ENCODE measurements around the gene PLXNB1. TPM values are rescaled to one million over a fixed set of nuclear protein-coding genes. Genes with fewer than 3 reads are reported as not detected.

Gene PLXNB1
- total and polyA plus RNA-seq, 4 donors, result 36.0 to 123 (median 86.1) TPM

DNA sequence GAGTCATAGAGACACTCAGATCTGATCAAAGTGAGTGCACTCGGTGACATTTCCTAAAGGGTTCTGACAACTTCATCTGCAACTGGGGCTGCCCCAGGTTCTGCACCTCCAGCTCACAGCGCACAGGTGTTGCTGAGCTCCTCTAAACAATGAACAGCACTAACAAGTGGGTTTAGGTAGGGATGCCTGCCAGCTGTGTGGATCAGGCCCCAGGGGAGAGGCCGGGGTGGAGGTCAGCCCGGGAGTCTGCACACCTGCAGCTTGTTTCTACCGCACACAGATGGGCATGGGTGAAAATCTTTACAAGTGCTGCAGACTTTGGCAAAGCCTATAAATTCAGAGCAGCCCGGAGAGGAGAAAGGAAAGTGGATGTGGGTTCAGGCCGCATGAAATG lies 57.5 kb downstream of the PLXNB1 start:
- Histone ChIP-seq H3K36me3 (ENCODE audit: control insufficient read depth in 4 of 4, insufficient read depth in 4 of 4, low read length in 4 of 4) (no peaks in the 10 kb centered on the region), H3K9me3 (ENCODE audit: control insufficient read depth in 4 of 4, insufficient read depth in 3 of 4, low read length in 3 of 4) (no peaks in the 10 kb centered on the region), H3K4me3 (no peak overlapping the region), H3K9ac (ENCODE audit: insufficient read depth in 1 of 2, low read length in 2 of 2) (no peak overlapping the region), H3K27me3 (ENCODE audit: control insufficient read depth in 3 of 3, insufficient read depth in 3 of 3, low read length in 2 of 3) (no peaks in the 10 kb centered on the region), H3K4me1 (ENCODE audit: control insufficient read depth in 5 of 5, insufficient read depth in 5 of 5, low read length in 5 of 5) (peaks cover 0 to 3% (median 0%) of the 10 kb centered on the region in 5 donors), H3K27ac (ENCODE audit: low read depth in 1 of 2, low read length in 1 of 2) (no peak overlapping the region)
- ATAC-seq (ENCODE audit: insufficient read depth, low FRiP score) (no peak), DNase-seq (no peak)
- TF ChIP-seq CTCF (IDR thresholded peaks at IDR 0.05; ENCODE audit: control extremely low read depth, extremely low read depth), result no peak
- WGBS, 2 donors, result 82 to 85% methylated on average over 7 of the region's 7 CpGs

- ATAC-seq (ENCODE audit: insufficient read depth, low FRiP score), result no peak
- no peaks in the 10 kb centered on the region for H3K36me3 ChIP-seq (ENCODE audit: control insufficient read depth in 4 of 4, insufficient read depth in 4 of 4, low read length in 4 of 4)
- WGBS, 2 donors, result 91 to 95% methylated on average over 11 of the region's 11 CpGs
Measured at GRCh38 chr3:48371651-48372376, 58.1 kb downstream of the PLXNB1 start, which contains the start of gene FBXW12. FBXW12 (plus strand) TSS chr3:48372219; CDS start chr3:48372768, 549 bp downstream.

GRCh38 chr3:48370333-48370713 lies 59.6 kb downstream of the PLXNB1 start:
- Histone ChIP-seq H3K9me3 (ENCODE audit: control insufficient read depth in 4 of 4, insufficient read depth in 3 of 4, low read length in 3 of 4) (no peaks in the 10 kb centered on the region), H3K36me3 (ENCODE audit: control insufficient read depth in 4 of 4, insufficient read depth in 4 of 4, low read length in 4 of 4) (no peaks in the 10 kb centered on the region), H3K4me1 (ENCODE audit: control insufficient read depth in 5 of 5, insufficient read depth in 5 of 5, low read length in 5 of 5) (peaks cover 0 to 3% (median 0%) of the 10 kb centered on the region in 5 donors), H3K27me3 (ENCODE audit: control insufficient read depth in 3 of 3, insufficient read depth in 3 of 3, low read length in 2 of 3) (no peaks in the 10 kb centered on the region), H3K4me3 (no peak overlapping the region), H3K9ac (ENCODE audit: insufficient read depth in 1 of 2, low read length in 2 of 2) (no peak overlapping the region), H3K27ac (ENCODE audit: low read depth in 1 of 2, low read length in 1 of 2) (no peak overlapping the region)
- WGBS, 2 donors, result 80% methylated on average over 7 of the region's 7 CpGs
- ATAC-seq (ENCODE audit: insufficient read depth, low FRiP score) (no peak), DNase-seq (no peak)
- no peak for TF ChIP-seq CTCF (IDR thresholded peaks at IDR 0.05; ENCODE audit: control extremely low read depth, extremely low read depth)

More at GRCh38 chr3:48371651-48372376, 58.1 kb downstream of the PLXNB1 start, which contains the start of gene FBXW12:
- Histone ChIP-seq H3K27me3 (ENCODE audit: control insufficient read depth in 3 of 3, insufficient read depth in 3 of 3, low read length in 2 of 3) (no peaks in the 10 kb centered on the region), H3K9ac (ENCODE audit: insufficient read depth in 1 of 2, low read length in 2 of 2) (no peak within 1 kb of the TSS), H3K4me1 (ENCODE audit: control insufficient read depth in 5 of 5, insufficient read depth in 5 of 5, low read length in 5 of 5) (peaks cover 0 to 3% (median 0%) of the 10 kb centered on the region in 5 donors), H3K9me3 (ENCODE audit: control insufficient read depth in 4 of 4, insufficient read depth in 3 of 4, low read length in 3 of 4) (no peaks in the 10 kb centered on the region), H3K27ac (ENCODE audit: low read depth in 1 of 2, low read length in 1 of 2) (no peak within 1 kb of the TSS), H3K4me3 (no peak within 1 kb of the TSS)
- TF ChIP-seq CTCF (IDR thresholded peaks at IDR 0.05; ENCODE audit: control extremely low read depth, extremely low read depth), result no peak
- no peak for DNase-seq
